RCC 7860 (cell line): ENCODE results near the gene ARHGAP24.

Source experiments
- DNase-seq: peaks from one replicate; pipeline ENCODE4 v3.0.0-alpha.2; 2015; ENCODE audit warnings: low spot score
- FAIRE-seq: peaks from 2 replicates; lab custom pipeline; 2012; peaks lifted over from hg19 to GRCh38; lab: Jason Lieb, UNC

The ARHGAP24 gene

GRCh38 chr4:86043755-86044592, 569.0 kb downstream of the ARHGAP24 start:
- peak; percentile 14 for DNase-seq
- peak; percentile 31 for FAIRE-seq

- DNase-seq (no peak), FAIRE-seq (no peak)
These were observed 569.6 kb downstream of the ARHGAP24 start for GRCh38 chr4:86044593-86044985.

GRCh38 chr4:86048426-86048825, 573.5 kb downstream of the ARHGAP24 start:
- DNase-seq = no peak
- peak; percentile 7 for FAIRE-seq

GRCh38 chr4:86050496-86050895, 575.5 kb downstream of the ARHGAP24 start:
- no peak for DNase-seq
- FAIRE-seq = no peak
